AG09319 (cell line): Measurements from ENCODE around the gene TXNDC2.
"Not testable (repeated sequence)": the region's sequence is repeated elsewhere in the genome, so short reads cannot be mapped to it uniquely, and the experiment has no call there.

Experiments
- DNase-seq: peaks from one replicate; pipeline ENCODE4 v3.0.0-alpha.2; 2010; ENCODE audit warnings: low read depth; ENCODE audit errors: extremely low read depth
- CTCF ChIP-seq: IDR thresholded peaks from 2 replicates; pipeline ENCODE4 v1.5.1; 2011; ENCODE audit warnings: low read depth, mild to moderate bottlenecking, inconsistent platforms, low read length, moderate library complexity

Gene TXNDC2

GRCh38 chr18:9900699-9901098, 14.9 kb downstream of the TXNDC2 start:
- no peak for DNase-seq
- no peak for TF ChIP-seq CTCF

DNA sequence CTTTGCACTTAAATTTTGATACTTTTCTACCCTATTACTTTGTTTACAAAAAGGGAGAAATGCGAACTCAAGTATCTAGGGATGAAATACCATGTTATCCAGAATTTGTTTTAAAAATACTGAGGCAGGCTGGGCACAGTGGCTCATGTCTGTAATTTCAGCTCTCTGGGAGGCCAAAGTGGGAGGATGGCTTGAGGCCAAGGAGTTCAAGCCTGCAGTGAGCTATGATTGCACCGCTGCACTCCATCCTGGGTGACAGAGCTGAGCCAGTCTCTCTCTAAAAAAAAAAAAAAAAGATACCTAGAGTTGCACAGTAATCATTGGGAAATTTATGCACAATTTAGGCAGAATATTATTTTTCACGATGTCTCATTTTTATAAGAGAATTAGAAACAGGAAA, 15.6 kb downstream of the TXNDC2 start:
- no peak for DNase-seq
- TF ChIP-seq CTCF, result no peak

DNA sequence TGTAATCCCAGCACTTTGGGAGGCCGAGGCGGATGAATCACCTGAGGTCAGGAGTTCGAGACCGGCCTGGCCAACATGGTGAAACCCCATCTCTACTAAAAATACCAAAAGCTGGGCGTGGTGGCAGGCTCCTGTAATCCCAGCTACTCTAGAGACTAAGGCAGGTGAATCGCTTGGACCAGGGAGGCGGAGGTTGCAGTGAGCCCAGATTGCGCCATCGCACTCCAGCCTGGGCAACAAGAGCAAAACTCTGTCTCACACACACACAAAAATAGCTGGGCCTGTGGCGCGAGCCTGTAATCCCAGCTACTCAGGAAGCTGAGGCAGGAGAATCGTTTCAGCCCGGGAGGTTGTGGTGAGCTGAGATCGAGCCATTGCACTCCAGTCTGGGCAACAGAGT, 16.5 kb downstream of the TXNDC2 start:
- not testable (repeated sequence) for DNase-seq

DNA sequence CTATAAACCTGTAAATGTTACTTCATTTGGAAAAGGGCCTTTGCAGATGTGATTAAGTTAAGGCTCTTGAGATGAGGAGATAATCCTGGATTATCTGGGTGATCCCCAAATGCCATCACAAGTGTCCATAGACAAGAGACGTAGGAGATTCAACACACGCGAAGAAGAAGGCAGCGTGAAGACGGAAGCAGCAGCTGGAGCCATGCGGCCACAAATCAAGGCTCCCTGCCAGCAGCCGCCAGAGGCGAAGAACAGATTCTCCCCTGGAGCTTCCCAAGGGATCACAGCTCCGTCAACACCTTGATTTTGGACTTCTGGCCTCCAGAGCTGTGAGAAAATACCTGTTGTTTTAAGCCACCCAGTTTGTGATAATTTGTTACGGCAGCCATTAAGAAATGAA, 17.1 kb downstream of the TXNDC2 start:
- no peak for DNase-seq
- TF ChIP-seq CTCF, result no peak

DNA sequence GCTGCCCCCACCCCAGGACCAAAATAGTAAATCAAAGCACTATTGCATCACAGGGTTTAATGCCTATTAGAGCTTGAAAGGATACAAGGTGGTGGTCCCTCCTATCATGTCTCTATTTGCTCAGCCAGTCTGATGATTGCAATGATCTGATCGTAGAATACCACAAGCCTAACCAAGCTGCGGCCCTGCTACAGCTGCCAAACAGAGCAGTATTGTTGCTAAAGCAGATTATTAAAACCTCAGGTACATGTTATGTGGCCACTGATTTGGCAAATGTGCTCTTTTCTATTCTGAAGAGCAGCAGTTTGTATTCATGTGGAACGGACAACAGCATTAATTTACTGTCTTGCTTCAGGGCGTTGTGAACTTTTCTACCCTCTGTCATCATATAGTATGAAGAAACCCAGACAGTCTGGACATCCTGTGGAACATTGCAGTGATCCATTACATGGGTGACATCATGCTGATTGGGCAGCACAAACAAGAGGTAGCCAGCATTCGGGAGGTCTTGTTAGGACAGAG, 19.7 kb downstream of the TXNDC2 start:
- TF ChIP-seq CTCF, result no peak
- DNase-seq, result no peak

DNA sequence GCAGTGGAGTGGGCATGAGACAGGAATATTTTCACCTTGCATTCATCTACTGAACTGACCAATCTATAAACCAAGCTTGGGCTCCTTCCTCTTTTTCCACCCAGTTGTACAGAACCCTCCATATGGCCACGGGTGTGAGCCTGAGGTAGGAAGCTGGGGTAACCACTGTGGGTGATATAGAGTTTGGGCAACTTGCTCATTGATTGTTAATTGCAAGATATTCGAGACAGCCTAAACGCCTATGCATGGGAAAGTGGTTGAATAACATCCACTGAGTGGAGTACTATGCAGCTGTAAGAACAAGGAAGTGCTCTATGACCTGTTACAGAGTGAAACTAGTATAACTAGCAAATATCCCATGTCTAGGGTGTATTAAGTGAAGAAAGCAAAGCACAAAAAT, 20.7 kb downstream of the TXNDC2 start:
- DNase-seq, result no peak
- no peak for TF ChIP-seq CTCF

- no peak for DNase-seq
- TF ChIP-seq CTCF, result no peak
Measured at GRCh38 chr18:9907867-9908266, 22.1 kb downstream of the TXNDC2 start.

DNA sequence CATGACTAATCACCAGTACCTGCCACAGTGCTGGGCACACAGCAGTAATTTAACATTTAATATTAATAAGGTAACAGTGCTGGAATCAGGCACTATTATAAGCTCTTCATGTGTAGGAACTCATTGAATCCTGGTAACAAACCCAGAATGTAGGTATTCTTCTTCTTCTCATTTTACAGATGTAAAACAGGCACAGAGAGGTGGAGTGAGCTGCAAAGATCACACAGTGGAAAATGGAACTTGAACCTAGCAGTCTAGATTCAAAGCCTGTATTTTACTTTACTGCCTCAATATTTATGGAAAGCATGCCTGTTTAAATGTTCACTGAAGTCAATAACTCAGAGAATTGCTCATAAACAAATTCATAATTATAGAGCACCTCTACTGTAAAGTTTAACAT, 24.3 kb downstream of the TXNDC2 start:
- DNase-seq, result no peak
- TF ChIP-seq CTCF, result no peak
